HG02610 (cell line): ENCODE measurements around the gene JPH2.

Source experiments
- ATAC-seq: cut with Tn5 transposase; IDR thresholded peaks from one replicate; pipeline ENCODE4 v1.9.1; 2021; ENCODE audit warnings: mild to moderate bottlenecking, moderate library complexity; ENCODE audit not compliant: unreplicated experiment

The JPH2 gene

GRCh38 chr20:44160133-44160532, 26.9 kb downstream of the JPH2 start:
- no peak for ATAC-seq

GRCh38 chr20:44159711-44160110, 27.3 kb downstream of the JPH2 start:
- ATAC-seq, result no peak

GRCh38 chr20:44159125-44159524, 27.9 kb downstream of the JPH2 start:
- ATAC-seq, result no peak

GRCh38 chr20:44157061-44157460, 29.9 kb downstream of the JPH2 start:
- no peak for ATAC-seq

GRCh38 chr20:44154521-44155001, 32.4 kb downstream of the JPH2 start:
- no peak for ATAC-seq

- ATAC-seq, result no peak
Observed at GRCh38 chr20:44153636-44154043, 33.3 kb downstream of the JPH2 start.

- no peak for ATAC-seq
Observed at GRCh38 chr20:44151621-44152416, 35.2 kb downstream of the JPH2 start.

- no peak for ATAC-seq
Observed at GRCh38 chr20:44146272-44146671, 40.7 kb downstream of the JPH2 start.

GRCh38 chr20:44145131-44145775, 41.7 kb downstream of the JPH2 start:
- ATAC-seq, result no peak

GRCh38 chr20:44143936-44144335, 43.1 kb downstream of the JPH2 start:
- ATAC-seq, result no peak

GRCh38 chr20:44142413-44142812, 44.6 kb downstream of the JPH2 start:
- no peak for ATAC-seq

GRCh38 chr20:44141873-44142272, 45.1 kb downstream of the JPH2 start:
- no peak for ATAC-seq

- ATAC-seq, result no peak
Observed at GRCh38 chr20:44138867-44139266, 48.1 kb downstream of the JPH2 start.

- ATAC-seq, result no peak
Observed at GRCh38 chr20:44137266-44137801, 49.7 kb downstream of the JPH2 start.

- ATAC-seq, result no peak
Observed at GRCh38 chr20:44136579-44137265, 50.3 kb downstream of the JPH2 start.

- ATAC-seq, result peak; percentile 11
Observed at GRCh38 chr20:44135417-44136204, 51.4 kb downstream of the JPH2 start.

- ATAC-seq, result peak; percentile 56
Observed at GRCh38 chr20:44135012-44135412, 52.0 kb downstream of the JPH2 start.

GRCh38 chr20:44133424-44133823, 53.6 kb downstream of the JPH2 start:
- no peak for ATAC-seq

GRCh38 chr20:44131704-44132103, 55.3 kb downstream of the JPH2 start:
- no peak for ATAC-seq

GRCh38 chr20:44129911-44130718, 56.9 kb downstream of the JPH2 start:
- ATAC-seq, result no peak
